ENCODE measurements around the gene DHRSX.

DNA sequence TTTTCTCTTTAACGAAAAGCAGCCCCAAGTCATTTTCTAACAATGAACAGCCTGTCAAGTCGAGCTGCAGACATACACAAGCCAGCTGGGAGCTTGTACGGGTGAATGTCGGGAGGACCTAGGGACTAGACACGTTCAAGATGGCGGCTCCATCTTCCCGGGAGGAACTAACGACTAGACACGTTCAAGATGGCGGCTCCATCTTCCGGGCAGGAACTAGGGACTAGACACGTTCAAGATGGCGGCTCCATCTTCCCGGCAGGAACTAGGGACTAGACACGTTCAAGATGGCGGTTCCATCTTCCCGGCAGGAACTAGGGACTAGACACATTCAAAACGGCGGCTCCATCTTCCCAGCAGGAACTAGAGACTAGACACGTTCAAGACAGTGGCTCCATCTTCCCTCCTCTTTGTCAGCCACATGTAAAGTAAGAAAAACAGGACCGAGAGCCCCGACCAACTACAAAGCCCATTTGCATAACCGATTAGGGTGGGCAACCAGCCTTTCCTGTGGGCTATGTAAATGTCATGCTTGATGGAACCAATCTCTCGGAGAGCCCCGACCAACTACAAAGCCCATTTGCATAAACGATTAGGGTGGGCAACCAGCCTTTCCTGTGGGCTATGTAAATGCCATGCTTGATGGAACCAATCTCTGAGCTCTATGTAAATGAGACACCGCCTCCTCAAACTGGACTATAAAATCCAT is 175.5 kb downstream of the DHRSX start:
- TF ChIP-seq CHD4 (IDR thresholded peaks at IDR 0.05; ENCODE audit: borderline replicate concordance) (no peak), POLR2A (IDR thresholded peaks at IDR 0.05; ENCODE audit: low read length) (no peak), TP53 (CRISPR knock-in tag; IDR thresholded peaks at IDR 0.05) (no peak), EP300 (IDR thresholded peaks at IDR 0.05) (no peak)
- TF ChIP-seq, protein P1, sequence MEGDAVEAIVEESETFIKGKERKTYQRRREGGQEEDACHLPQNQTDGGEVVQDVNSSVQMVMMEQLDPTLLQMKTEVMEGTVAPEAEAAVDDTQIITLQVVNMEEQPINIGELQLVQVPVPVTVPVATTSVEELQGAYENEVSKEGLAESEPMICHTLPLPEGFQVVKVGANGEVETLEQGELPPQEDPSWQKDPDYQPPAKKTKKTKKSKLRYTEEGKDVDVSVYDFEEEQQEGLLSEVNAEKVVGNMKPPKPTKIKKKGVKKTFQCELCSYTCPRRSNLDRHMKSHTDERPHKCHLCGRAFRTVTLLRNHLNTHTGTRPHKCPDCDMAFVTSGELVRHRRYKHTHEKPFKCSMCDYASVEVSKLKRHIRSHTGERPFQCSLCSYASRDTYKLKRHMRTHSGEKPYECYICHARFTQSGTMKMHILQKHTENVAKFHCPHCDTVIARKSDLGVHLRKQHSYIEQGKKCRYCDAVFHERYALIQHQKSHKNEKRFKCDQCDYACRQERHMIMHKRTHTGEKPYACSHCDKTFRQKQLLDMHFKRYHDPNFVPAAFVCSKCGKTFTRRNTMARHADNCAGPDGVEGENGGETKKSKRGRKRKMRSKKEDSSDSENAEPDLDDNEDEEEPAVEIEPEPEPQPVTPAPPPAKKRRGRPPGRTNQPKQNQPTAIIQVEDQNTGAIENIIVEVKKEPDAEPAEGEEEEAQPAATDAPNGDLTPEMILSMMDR (IDR thresholded peaks at IDR 0.05), result no peak
- TF ChIP-seq, protein P2, sequence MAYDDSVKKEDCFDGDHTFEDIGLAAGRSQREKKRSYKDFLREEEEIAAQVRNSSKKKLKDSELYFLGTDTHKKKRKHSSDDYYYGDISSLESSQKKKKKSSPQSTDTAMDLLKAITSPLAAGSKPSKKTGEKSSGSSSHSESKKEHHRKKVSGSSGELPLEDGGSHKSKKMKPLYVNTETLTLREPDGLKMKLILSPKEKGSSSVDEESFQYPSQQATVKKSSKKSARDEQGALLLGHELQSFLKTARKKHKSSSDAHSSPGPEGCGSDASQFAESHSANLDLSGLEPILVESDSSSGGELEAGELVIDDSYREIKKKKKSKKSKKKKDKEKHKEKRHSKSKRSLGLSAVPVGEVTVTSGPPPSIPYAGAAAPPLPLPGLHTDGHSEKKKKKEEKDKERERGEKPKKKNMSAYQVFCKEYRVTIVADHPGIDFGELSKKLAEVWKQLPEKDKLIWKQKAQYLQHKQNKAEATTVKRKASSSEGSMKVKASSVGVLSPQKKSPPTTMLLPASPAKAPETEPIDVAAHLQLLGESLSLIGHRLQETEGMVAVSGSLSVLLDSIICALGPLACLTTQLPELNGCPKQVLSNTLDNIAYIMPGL (CRISPR knock-in tag; IDR thresholded peaks at IDR 0.05; ENCODE audit: borderline replicate concordance), result no peak
- TF ChIP-seq, protein P3, sequence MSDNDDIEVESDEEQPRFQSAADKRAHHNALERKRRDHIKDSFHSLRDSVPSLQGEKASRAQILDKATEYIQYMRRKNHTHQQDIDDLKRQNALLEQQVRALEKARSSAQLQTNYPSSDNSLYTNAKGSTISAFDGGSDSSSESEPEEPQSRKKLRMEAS (IDR thresholded peaks at IDR 0.05), result no peak

Data from A549 (cell line).